Body of pancreas (tissue), 4 donors: ENCODE results near the gene MS4A14. TPM values are rescaled to one million over a fixed set of nuclear protein-coding genes. Genes with fewer than 3 reads are reported as not detected.

Experiments
- ATAC-seq: fragments of 150-250 bp; one replicate; pipeline ENCODE4 v1.9.1; 2016
- DNase-seq, 4 donors: peaks; one replicate each; pipeline ENCODE4 v3.0.0-alpha.2; 2019
- H3K27ac ChIP-seq, 4 donors: fragments of 200-600 bp; sonication (generic); 1 replicate in 3 of 4; 2 replicates in 1 of 4; pipeline versions ENCODE4 v1.5.1 to v1.6.1; 2016 to 2019; ENCODE audit warnings: mild to moderate bottlenecking in 1 of 4, mixed read lengths in 1 of 4, moderate library complexity in 1 of 4
- H3K27me3 ChIP-seq, 2 donors: fragments of 200-600 bp; sonication (generic); one replicate each; pipeline ENCODE4 v1.6.0; 2016; ENCODE audit warnings: mild to moderate bottlenecking in 1 of 2
- H3K36me3 ChIP-seq, 2 donors: fragments of 200-600 bp; sonication (generic); replicated peaks in 1 of 2; 2 replicates each; pipeline ENCODE4 v1.5.1; 2016; ENCODE audit warnings: low read depth in 2 of 2; ENCODE audit not compliant: insufficient read depth in 1 of 2
- H3K4me1 ChIP-seq: fragments of 200-600 bp; sonication (generic); one replicate; pipeline ENCODE4 v1.6.0; 2016
- H3K4me3 ChIP-seq, 2 donors: fragments of 200-600 bp; sonication (generic); 1 replicate in 1 of 2; 2 replicates in 1 of 2; pipeline ENCODE4 v1.5.1; 2016 to 2019
- H3K9me3 ChIP-seq, 3 donors: fragments of 200-600 bp; sonication (generic); 1 replicate in 2 of 3; 2 replicates in 1 of 3; pipeline ENCODE4 v1.5.1; 2016
- CTCF ChIP-seq, 7 experiments: fragments of 450-650 bp in 4 of 7; fragments of 200-600 bp in 3 of 7; sonication (generic) in 3 of 7; IDR thresholded peaks; one replicate each; pipeline ENCODE4 v1.5.1; 2016 to 2019; ENCODE audit warnings: antibody characterized with exemption in 7 of 7
- POLR2A ChIP-seq, 3 donors: fragments of 450-650 bp; IDR thresholded peaks; one replicate each; pipeline ENCODE4 v1.6.1; 2016; ENCODE audit warnings: antibody characterized with exemption in 3 of 3, mild to moderate bottlenecking in 2 of 3
- WGBS, 2 donors: methylation state at CpG; one replicate each; pipeline ENCODE4 v1.1.5; 2017; 5-methylcytosine and 5-hydroxymethylcytosine counted together
- intact Hi-C: fragments of 100-400 bp; cut with DNase I; formaldehyde crosslinking; loops from one replicate; pipeline ENCODE4 v1.15.1; 2023
- total RNA-seq, 2 donors: library from RNA; depleted of rRNA; stranded (reverse); fragments of >200 nt; gene quantifications; one replicate each; pipeline ENCODE4 v1.1.0, GENCODE V29; 2016

The MS4A14 gene
- 1 to 10 TPM; 1.3 TPM for total RNA-seq

GRCh38 chr11:60396382-60396781 lies at the start of gene MS4A14:
TSS of gene MS4A14 (plus strand) at chr11:60396459. CDS start at chr11:60396579, 120 bp downstream.
- DNase-seq (no peak), ATAC-seq (no peak)
- Histone ChIP-seq H3K4me3 (no peak within 1 kb of the TSS), H3K9me3 (no peaks in the 10 kb centered on the region), H3K27ac (peak within 1 kb of the TSS in 1 of 4 donors; percentile 35), H3K4me1 (no peaks in the 10 kb centered on the region), H3K27me3 (no peaks in the 10 kb centered on the region), H3K36me3 (no peaks in the 10 kb centered on the region)
- 47 to 48% methylated on average over 3 of the region's 3 CpGs for WGBS, 2 donors
- TF ChIP-seq POLR2A (IDR thresholded peaks at IDR 0.05) (no peak), CTCF (IDR thresholded peaks at IDR 0.05) (no peak)
- intact Hi-C loops: no loop called here

- WGBS, 2 donors: 85 to 91% methylated on average over 2 of the region's 2 CpGs
- H3K27me3 ChIP-seq: no peaks in the 10 kb centered on the region
Measured at GRCh38 chr11:60347084-60347797, 49.0 kb upstream of the MS4A14 start.

GRCh38 chr11:60348116-60348515 lies 48.1 kb upstream of the MS4A14 start:
- TF ChIP-seq CTCF (IDR thresholded peaks at IDR 0.05): no peak
- TF ChIP-seq POLR2A (IDR thresholded peaks at IDR 0.05): no peak
- no peaks in the 10 kb centered on the region for H3K4me1 ChIP-seq
- H3K9me3 ChIP-seq: no peaks in the 10 kb centered on the region
- DNase-seq (no peak), ATAC-seq (no peak)
- no peak overlapping the region for H3K4me3 ChIP-seq
- H3K27ac ChIP-seq: no peak overlapping the region
- intact Hi-C loops: no loop called here
- 58 to 66% methylated on average over 2 of the region's 2 CpGs for WGBS, 2 donors
- no peaks in the 10 kb centered on the region for H3K27me3 ChIP-seq
- no peaks in the 10 kb centered on the region for H3K36me3 ChIP-seq

More at GRCh38 chr11:60347084-60347797, 49.0 kb upstream of the MS4A14 start:
- Histone ChIP-seq H3K4me3 (no peak overlapping the region), H3K36me3 (no peaks in the 10 kb centered on the region), H3K9me3 (no peaks in the 10 kb centered on the region), H3K4me1 (no peaks in the 10 kb centered on the region), H3K27ac (no peak overlapping the region)
- intact Hi-C loops: no loop called here
- no peak for DNase-seq
- ATAC-seq: no peak
- TF ChIP-seq POLR2A (IDR thresholded peaks at IDR 0.05): no peak
- no peak for TF ChIP-seq CTCF (IDR thresholded peaks at IDR 0.05)

GRCh38 chr11:60349990-60350389 lies 46.3 kb upstream of the MS4A14 start:
- intact Hi-C loops: no loop called here
- Histone ChIP-seq H3K27ac (no peak overlapping the region), H3K27me3 (no peaks in the 10 kb centered on the region), H3K4me1 (no peaks in the 10 kb centered on the region), H3K9me3 (no peaks in the 10 kb centered on the region), H3K36me3 (no peaks in the 10 kb centered on the region), H3K4me3 (no peak overlapping the region)
- ATAC-seq (no peak), DNase-seq (no peak)
- TF ChIP-seq CTCF (IDR thresholded peaks at IDR 0.05) (no peak), POLR2A (IDR thresholded peaks at IDR 0.05) (no peak)
- WGBS, 2 donors: 84% methylated on average over 1 of the region's 1 CpG

GRCh38 chr11:60357771-60358170 lies 38.5 kb upstream of the MS4A14 start:
- Histone ChIP-seq H3K4me1 (no peaks in the 10 kb centered on the region), H3K36me3 (no peaks in the 10 kb centered on the region), H3K4me3 (no peak overlapping the region), H3K9me3 (no peaks in the 10 kb centered on the region), H3K27ac (no peak overlapping the region), H3K27me3 (no peaks in the 10 kb centered on the region)
- DNase-seq (no peak), ATAC-seq (no peak)
- WGBS, 2 donors: 25 to 41% methylated on average over 2 of the region's 2 CpGs
- intact Hi-C loops: no loop called here
- TF ChIP-seq CTCF (IDR thresholded peaks at IDR 0.05) (no peak), POLR2A (IDR thresholded peaks at IDR 0.05) (no peak)
